WTC11 (cell line): ENCODE results near the gene TGM1. TPM values are rescaled to one million over a fixed set of nuclear protein-coding genes. Genes with fewer than 3 reads are reported as not detected.

Experiments
- ATAC-seq: fragments of 200-7000 bp; cut with Tn5 transposase; 2 replicates; pipeline ENCODE4 v1.10.0; 2021; ENCODE audit warnings: mild to moderate bottlenecking, moderate library complexity
- CTCF ChIA-PET: fragments of 300-600 bp; sonication (Branson Sonifier 250); formaldehyde crosslinking; loops from one replicate; lab custom pipeline; 2021; ENCODE audit warnings: antibody characterized with exemption; lab: Charles Lee
- POLR2A ChIA-PET: fragments of 350-600 bp; sonication (Branson Sonifier 250); formaldehyde crosslinking; loops from one replicate; lab custom pipeline; 2021; ENCODE audit warnings: antibody characterized with exemption; lab: Charles Lee
- DNase-seq: peaks from one replicate; pipeline ENCODE4 v3.0.0; 2021; ENCODE audit warnings: low spot score
- H3K27ac Mint-ChIP-seq: 2 replicates; pipeline ENCODE4 v1.8.0; 2021; ENCODE audit warnings: mixed read lengths
- H3K27me3 Mint-ChIP-seq: 2 replicates; pipeline ENCODE4 v1.8.0; 2021; ENCODE audit warnings: low read depth, mild to moderate bottlenecking, moderate library complexity, mixed read lengths
- H3K36me3 Mint-ChIP-seq: 2 replicates; pipeline ENCODE4 v1.8.0; 2021; ENCODE audit warnings: mixed read lengths
- H3K4me1 Mint-ChIP-seq: 2 replicates; pipeline ENCODE4 v1.8.0; 2022; ENCODE audit warnings: mixed read lengths
- H3K4me3 Mint-ChIP-seq: 2 replicates; pipeline ENCODE4 v1.8.0; 2021; ENCODE audit warnings: mild to moderate bottlenecking, moderate library complexity, mixed read lengths
- H3K9me3 Mint-ChIP-seq: 2 replicates; pipeline ENCODE4 v1.8.0; 2021; ENCODE audit warnings: mixed read lengths
- ATF2 ChIP-seq: sonication (generic); formaldehyde crosslinking; IDR thresholded peaks from 2 replicates; pipeline ENCODE4 v1.8.1; 2022; ENCODE audit warnings: low read depth, missing genetic modification reagents, borderline replicate concordance
- ATF3 ChIP-seq: sonication (generic); formaldehyde crosslinking; conservative IDR thresholded peaks from 2 replicates; pipeline ENCODE4 v1.8.1; 2022; ENCODE audit warnings: mild to moderate bottlenecking, missing genetic modification reagents
- ATF6 ChIP-seq: sonication (generic); formaldehyde crosslinking; IDR thresholded peaks from 2 replicates; pipeline ENCODE4 v1.8.1; 2023; ENCODE audit warnings: mild to moderate bottlenecking, missing genetic modification reagents
- CREB1 ChIP-seq: sonication (generic); formaldehyde crosslinking; IDR thresholded peaks from 2 replicates; pipeline ENCODE4 v1.8.0; 2023; ENCODE audit warnings: mild to moderate bottlenecking, missing genetic modification reagents
- CREM ChIP-seq: sonication (generic); formaldehyde crosslinking; IDR thresholded peaks from 2 replicates; pipeline ENCODE4 v1.8.1; 2022; ENCODE audit warnings: mild to moderate bottlenecking, missing genetic modification reagents, moderate library complexity
- IRF1 ChIP-seq: sonication (generic); formaldehyde crosslinking; IDR thresholded peaks from 2 replicates; pipeline ENCODE4 v1.8.0; 2023; ENCODE audit warnings: missing genetic modification reagents
- IRF2 ChIP-seq: sonication (generic); formaldehyde crosslinking; IDR thresholded peaks from 2 replicates; pipeline ENCODE4 v1.8.0; 2022; ENCODE audit warnings: low read depth, missing genetic modification reagents, borderline replicate concordance
- JAZF1 ChIP-seq: fragments of 250-450 bp; sonication (Bioruptor Pico); IDR thresholded peaks from 2 replicates; pipeline ENCODE4 v1.9.0; 2021; ENCODE audit warnings: moderate library complexity, mild to moderate bottlenecking, inconsistent platforms
- MYBL2 ChIP-seq: sonication (generic); formaldehyde crosslinking; IDR thresholded peaks from 2 replicates; pipeline ENCODE4 v1.8.1; 2023; ENCODE audit warnings: mild to moderate bottlenecking, moderate library complexity, missing genetic modification reagents
- NFATC4 ChIP-seq: fragments of 250-450 bp; sonication (Bioruptor Pico); IDR thresholded peaks from 2 replicates; pipeline ENCODE4 v1.9.0; 2021; ENCODE audit warnings: mild to moderate bottlenecking
- RELA ChIP-seq: sonication (generic); formaldehyde crosslinking; IDR thresholded peaks from 2 replicates; pipeline ENCODE4 v1.8.1; 2022; ENCODE audit warnings: missing genetic modification reagents, mild to moderate bottlenecking, borderline replicate concordance
- SMAD4 ChIP-seq: sonication (generic); formaldehyde crosslinking; IDR thresholded peaks from 2 replicates; pipeline ENCODE4 v1.8.0; 2022; ENCODE audit warnings: mild to moderate bottlenecking, missing genetic modification reagents
- TCF7 ChIP-seq: sonication (generic); formaldehyde crosslinking; IDR thresholded peaks from 2 replicates; pipeline ENCODE4 v1.8.0; 2022; ENCODE audit warnings: mild to moderate bottlenecking, low read depth, missing genetic modification reagents, moderate library complexity
- USF1 ChIP-seq: sonication (generic); formaldehyde crosslinking; IDR thresholded peaks from 2 replicates; pipeline ENCODE4 v1.8.0; 2022; ENCODE audit warnings: mild to moderate bottlenecking, missing genetic modification reagents
- ZMAT4 ChIP-seq: fragments of 250-450 bp; sonication (Bioruptor Pico); IDR thresholded peaks from 2 replicates; pipeline ENCODE4 v1.9.0; 2021; ENCODE audit warnings: mild to moderate bottlenecking
- ZNF396 ChIP-seq: fragments of 250-450 bp; sonication (Bioruptor Pico); IDR thresholded peaks from 2 replicates; pipeline ENCODE4 v1.8.0; 2021; ENCODE audit warnings: mild to moderate bottlenecking, moderate library complexity, borderline replicate concordance
- ZNF512 ChIP-seq: sonication (generic); formaldehyde crosslinking; IDR thresholded peaks from 2 replicates; pipeline ENCODE4 v1.8.1; 2022; ENCODE audit warnings: missing genetic modification reagents, borderline replicate concordance
- total RNA-seq: library from RNA; stranded (reverse); gene quantifications from 3 replicates; pipeline ENCODE4 v1.2.3, GENCODE V29; 2021

Gene TGM1
- total RNA-seq, 1 experiment from 2014 or later = 5.2 TPM

GRCh38 chr14:24292118-24292807, 29.3 kb upstream of the TGM1 start:
- ChIA-PET POLR2A (no interaction called here), CTCF (interaction anchor here (1.2 to 2.3 kb wide), 3 partner anchors 16 to 50 kb away, joined by 3 to 8 read pairs (median 3); partner anchors contain the start of genes CIDEB, RABGGTA and TINF2)
- H3K9me3 Mint-ChIP-seq = no peaks in the 10 kb centered on the region
- H3K27ac Mint-ChIP-seq = no peak overlapping the region
- H3K4me1 Mint-ChIP-seq = no peaks in the 10 kb centered on the region; the same call in 1 of the 2 replicates
- H3K36me3 Mint-ChIP-seq = no peaks in the 10 kb centered on the region; the same call in none of the 2 replicates
- no peak for TF ChIP-seq NFATC4 (CRISPR knock-in tag)
- no peak for TF ChIP-seq RELA (CRISPR knock-in tag)
- no peak for TF ChIP-seq IRF2 (CRISPR knock-in tag)
- no peak for TF ChIP-seq USF1 (CRISPR knock-in tag)
- TF ChIP-seq ZNF512 (CRISPR knock-in tag) = no peak
- TF ChIP-seq MYBL2 (CRISPR knock-in tag) = no peak
- no peak for TF ChIP-seq CREM
- no peak for TF ChIP-seq ZMAT4
- TF ChIP-seq ATF3 (CRISPR knock-in tag) = no peak
- ATAC-seq (no peak), DNase-seq (no peak)
- no peak overlapping the region for H3K4me3 Mint-ChIP-seq
- no peaks in the 10 kb centered on the region for H3K27me3 Mint-ChIP-seq

- ChIA-PET POLR2A (interaction anchor here (1.0 kb wide), 1 partner anchor 20 kb away, joined by 3 read pairs; the partner anchor contains the start of gene RABGGTA), CTCF (interaction anchor here (0.6 to 2.3 kb wide), 5 partner anchors 16 to 76 kb away, joined by 3 to 8 read pairs (median 3); partner anchors contain the start of genes CIDEB, MDP1, RABGGTA and TINF2)
- no peaks in the 10 kb centered on the region; the same call in none of the 2 replicates for H3K36me3 Mint-ChIP-seq
- no peak overlapping the region for H3K27ac Mint-ChIP-seq
- no peaks in the 10 kb centered on the region for H3K4me1 Mint-ChIP-seq
- ATAC-seq (no peak), DNase-seq (no peak)
- no peak for TF ChIP-seq ZNF512 (CRISPR knock-in tag)
- TF ChIP-seq JAZF1 = no peak
- TF ChIP-seq SMAD4 (CRISPR knock-in tag) = no peak
- TF ChIP-seq CREB1 (CRISPR knock-in tag) = no peak
- TF ChIP-seq IRF1 (CRISPR knock-in tag) = no peak
- TF ChIP-seq ATF6 = no peak
- TF ChIP-seq ATF2 (CRISPR knock-in tag) = no peak
- TF ChIP-seq ZNF396 (CRISPR knock-in tag) = no peak
- no peak for TF ChIP-seq TCF7 (CRISPR knock-in tag)
- no peaks in the 10 kb centered on the region for H3K9me3 Mint-ChIP-seq
- no peaks in the 10 kb centered on the region for H3K27me3 Mint-ChIP-seq
- H3K4me3 Mint-ChIP-seq = no peak overlapping the region
Measured at GRCh38 chr14:24291446-24292117, 28.6 kb upstream of the TGM1 start.
